Natural killer cell treated with Interleukin-12 subunit alpha and Interleukin-12 subunit beta and Interleukin-15 and Interleukin-18, amount 100 ng/mL, for 72 hours (primary cell): Measurements from ENCODE around the gene SETD1B. TPM values are rescaled to one million over a fixed set of nuclear protein-coding genes. Genes with fewer than 3 reads are reported as not detected.
A peak's percentile ranks its signal among the peaks of the same experiment; 100 is the strongest.

Experiments used
- ATAC-seq, 2 donors: fragments of 150-1000 bp; cut with Tn5 transposase in 1 of 2; sonication (Bioruptor Pico), chemical (Tn5 transposase) in 1 of 2; 2 replicates each; pipeline ENCODE4 v1.10.0; 2021
- DNase-seq: peaks from one replicate; pipeline ENCODE4 v3.0.0; 2022; ENCODE audit warnings: low spot score
- H3K27ac Mint-ChIP-seq, 2 donors: 1 replicate in 1 of 2; 2 replicates in 1 of 2; pipeline ENCODE4 v1.8.0; 2022; ENCODE audit warnings: mixed read lengths in 2 of 2, mild to moderate bottlenecking in 1 of 2, moderate library complexity in 1 of 2
- H3K27me3 Mint-ChIP-seq, 2 donors: 1 replicate in 1 of 2; 2 replicates in 1 of 2; pipeline ENCODE4 v1.8.0; 2022; ENCODE audit warnings: mixed read lengths in 2 of 2
- H3K36me3 Mint-ChIP-seq: one replicate; pipeline ENCODE4 v1.8.0; 2022; ENCODE audit warnings: mixed read lengths
- H3K4me1 Mint-ChIP-seq, 2 donors: 1 replicate in 1 of 2; 2 replicates in 1 of 2; pipeline ENCODE4 v1.8.0; 2022; ENCODE audit warnings: low read depth in 2 of 2, mixed read lengths in 2 of 2, mild to moderate bottlenecking in 1 of 2
- H3K4me3 Mint-ChIP-seq: one replicate; pipeline ENCODE4 v1.8.0; 2022; ENCODE audit warnings: mixed read lengths
- H3K9me3 Mint-ChIP-seq: 2 replicates; pipeline ENCODE4 v1.8.0; 2022; ENCODE audit warnings: mixed read lengths
- total RNA-seq, 2 donors: library from RNA; stranded (reverse); gene quantifications; one replicate each; pipeline ENCODE4 v1.2.3, GENCODE V29; 2022

Gene SETD1B
- total RNA-seq, 2 donors from 2014 or later: 27.1 to 40.8 TPM

DNA sequence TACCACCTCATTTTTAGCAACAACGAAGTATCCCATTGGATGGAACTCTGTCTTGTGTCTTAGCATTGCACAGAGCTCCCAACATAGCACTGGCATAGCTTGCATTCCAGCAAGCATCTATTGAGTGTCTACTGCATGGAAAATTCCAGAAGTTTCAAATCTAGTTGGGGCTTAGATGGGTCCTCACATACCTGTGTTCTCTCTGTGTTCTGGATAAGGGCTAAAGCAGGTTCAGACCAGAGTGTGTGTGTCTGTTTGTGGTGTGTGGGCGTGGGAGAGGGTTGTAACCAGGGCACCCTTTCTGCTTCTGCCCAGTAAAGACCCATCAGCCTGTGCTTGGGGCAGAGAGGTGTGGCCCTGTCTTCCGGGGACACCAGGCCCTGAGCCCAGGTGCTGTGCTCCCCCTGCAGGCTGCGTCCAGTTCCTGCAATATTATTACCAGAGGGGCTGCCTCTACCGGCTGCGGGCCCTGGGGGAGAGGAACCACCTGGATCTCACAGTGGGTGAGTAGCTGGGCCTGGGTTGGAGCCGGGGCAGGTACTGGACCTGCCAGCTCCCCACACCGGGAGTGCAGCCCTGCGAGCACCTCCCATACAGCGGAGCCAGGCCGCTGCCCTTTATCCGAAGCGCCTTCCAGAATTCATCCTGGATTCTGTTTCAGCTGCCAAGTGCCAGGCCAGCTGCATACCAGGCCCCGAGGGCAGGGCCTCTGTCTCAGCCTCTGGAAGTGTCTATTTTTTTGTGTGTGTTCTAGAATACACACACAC lies 30.6 kb upstream of the SETD1B start:
- H3K36me3 Mint-ChIP-seq: no peaks in the 10 kb centered on the region
- no peak overlapping the region for H3K4me3 Mint-ChIP-seq
- peaks cover 0 to 4% of the 10 kb centered on the region in 2 donors for H3K4me1 Mint-ChIP-seq
- DNase-seq (peak; percentile 79), ATAC-seq (peak; percentile 87 to 88)
- H3K27me3 Mint-ChIP-seq: no peaks in the 10 kb centered on the region
- H3K9me3 Mint-ChIP-seq: no peaks in the 10 kb centered on the region
- peak overlapping the region in 1 of 2 donors; percentile 48 for H3K27ac Mint-ChIP-seq

DNA sequence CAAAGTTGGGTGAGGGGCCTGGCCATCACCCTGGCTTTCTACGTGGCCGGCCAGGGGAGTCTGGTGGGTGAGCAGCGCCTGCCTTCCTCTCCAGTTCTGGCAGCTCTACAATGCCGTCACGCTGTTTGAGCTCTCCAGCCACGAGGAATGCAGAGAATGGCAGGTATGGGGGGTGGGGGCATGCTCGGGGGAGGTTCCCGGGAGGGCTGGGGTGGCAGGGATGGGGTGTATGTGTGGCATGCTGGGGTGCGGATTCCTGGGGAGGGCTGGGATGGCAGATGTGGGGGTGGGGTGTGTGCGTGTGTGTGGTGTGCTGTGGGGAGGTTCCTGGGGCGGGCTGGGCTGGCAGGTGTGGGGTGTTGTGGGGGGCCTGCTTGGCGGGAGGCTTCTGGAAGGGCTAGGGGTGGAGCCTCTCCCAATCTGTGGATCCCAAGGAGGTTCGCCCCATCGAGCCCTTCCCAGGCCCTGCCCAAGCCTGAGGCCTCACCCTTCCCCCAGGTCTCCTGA lies 28.8 kb upstream of the SETD1B start:
- peaks cover 0 to 4% of the 10 kb centered on the region in 2 donors for H3K4me1 Mint-ChIP-seq
- H3K9me3 Mint-ChIP-seq: no peaks in the 10 kb centered on the region
- DNase-seq (no peak), ATAC-seq (no peak)
- no peak overlapping the region for H3K4me3 Mint-ChIP-seq
- no peaks in the 10 kb centered on the region for H3K36me3 Mint-ChIP-seq
- H3K27me3 Mint-ChIP-seq: no peaks in the 10 kb centered on the region
- no peak overlapping the region for H3K27ac Mint-ChIP-seq

DNA sequence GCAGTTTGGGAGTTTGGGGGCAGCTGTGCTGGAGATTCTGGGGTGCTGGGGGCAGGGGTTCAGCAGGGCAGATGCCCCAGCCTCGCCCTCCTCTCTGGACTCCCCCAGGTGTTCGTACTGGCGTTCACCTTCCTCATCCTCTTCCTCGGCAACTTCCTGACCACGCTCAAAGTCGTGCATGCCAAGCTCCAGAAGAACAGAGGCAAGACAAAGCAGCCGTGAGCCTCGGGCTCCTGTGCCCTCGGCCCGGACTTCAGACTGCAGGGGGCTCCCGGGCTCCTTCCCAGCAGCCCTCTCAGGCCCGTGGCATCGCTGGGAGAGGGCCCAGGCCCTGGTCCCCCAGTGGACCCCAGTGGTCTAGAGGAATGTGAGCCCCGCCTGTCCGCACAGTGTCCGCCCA lies 28.3 kb upstream of the SETD1B start:
- Mint-ChIP-seq H3K9me3 (no peaks in the 10 kb centered on the region), H3K27me3 (no peaks in the 10 kb centered on the region), H3K27ac (no peak overlapping the region), H3K4me3 (no peak overlapping the region), H3K36me3 (no peaks in the 10 kb centered on the region), H3K4me1 (peaks cover 0 to 4% of the 10 kb centered on the region in 2 donors)
- ATAC-seq (no peak), DNase-seq (no peak)

DNA sequence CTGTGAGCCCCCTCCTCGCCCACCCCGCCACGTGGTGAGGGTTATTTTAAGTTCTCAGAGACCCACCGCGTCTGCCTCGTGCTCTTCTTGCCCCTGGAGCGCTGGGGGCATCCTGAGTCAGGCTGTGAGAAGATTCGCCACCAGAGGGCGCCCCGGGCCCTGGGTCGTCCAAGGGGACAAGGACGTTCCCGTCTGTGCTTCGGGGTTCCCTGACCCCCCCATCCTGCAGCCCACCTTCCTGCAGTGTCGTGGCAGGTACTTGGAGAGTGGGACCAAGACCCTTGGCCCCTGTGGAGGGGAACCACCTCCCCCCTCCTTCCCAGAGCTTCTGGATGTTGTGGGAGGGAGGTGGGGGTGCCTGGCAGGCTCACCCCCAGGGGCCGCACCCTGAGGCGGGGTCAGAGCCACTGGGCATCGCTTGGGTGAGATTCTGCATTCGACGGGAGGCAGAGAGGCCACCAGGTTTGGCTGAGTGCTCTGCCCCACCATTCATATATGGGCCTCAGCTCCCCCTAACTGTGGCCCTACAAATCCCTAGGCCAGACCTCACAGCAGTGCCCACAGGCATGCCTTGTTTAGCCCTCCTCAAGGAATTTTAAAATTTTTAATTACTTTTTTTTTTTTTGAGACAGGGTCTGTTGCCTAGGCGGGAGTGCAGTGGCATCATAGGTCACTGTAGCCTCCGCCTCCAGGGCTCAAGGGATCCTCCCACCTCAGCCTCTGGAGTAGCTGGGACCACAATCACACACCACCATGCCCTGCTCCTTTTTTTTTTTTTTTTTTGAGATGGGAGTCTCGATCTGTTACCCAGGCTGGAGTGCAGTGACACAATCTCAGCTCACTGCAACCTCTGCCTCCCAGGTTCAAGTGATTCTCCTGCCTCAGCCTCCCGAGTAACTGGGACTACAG lies 27.4 kb upstream of the SETD1B start:
- DNase-seq (peak; percentile 87), ATAC-seq (peak; percentile 79 to 81)
- no peaks in the 10 kb centered on the region for H3K27me3 Mint-ChIP-seq
- H3K27ac Mint-ChIP-seq: peak overlapping the region in 1 of 2 donors; percentile 75
- peaks cover 0 to 5% of the 10 kb centered on the region in 2 donors for H3K4me1 Mint-ChIP-seq
- no peaks in the 10 kb centered on the region for H3K9me3 Mint-ChIP-seq
- no peaks in the 10 kb centered on the region for H3K36me3 Mint-ChIP-seq
- H3K4me3 Mint-ChIP-seq: no peak overlapping the region

DNA sequence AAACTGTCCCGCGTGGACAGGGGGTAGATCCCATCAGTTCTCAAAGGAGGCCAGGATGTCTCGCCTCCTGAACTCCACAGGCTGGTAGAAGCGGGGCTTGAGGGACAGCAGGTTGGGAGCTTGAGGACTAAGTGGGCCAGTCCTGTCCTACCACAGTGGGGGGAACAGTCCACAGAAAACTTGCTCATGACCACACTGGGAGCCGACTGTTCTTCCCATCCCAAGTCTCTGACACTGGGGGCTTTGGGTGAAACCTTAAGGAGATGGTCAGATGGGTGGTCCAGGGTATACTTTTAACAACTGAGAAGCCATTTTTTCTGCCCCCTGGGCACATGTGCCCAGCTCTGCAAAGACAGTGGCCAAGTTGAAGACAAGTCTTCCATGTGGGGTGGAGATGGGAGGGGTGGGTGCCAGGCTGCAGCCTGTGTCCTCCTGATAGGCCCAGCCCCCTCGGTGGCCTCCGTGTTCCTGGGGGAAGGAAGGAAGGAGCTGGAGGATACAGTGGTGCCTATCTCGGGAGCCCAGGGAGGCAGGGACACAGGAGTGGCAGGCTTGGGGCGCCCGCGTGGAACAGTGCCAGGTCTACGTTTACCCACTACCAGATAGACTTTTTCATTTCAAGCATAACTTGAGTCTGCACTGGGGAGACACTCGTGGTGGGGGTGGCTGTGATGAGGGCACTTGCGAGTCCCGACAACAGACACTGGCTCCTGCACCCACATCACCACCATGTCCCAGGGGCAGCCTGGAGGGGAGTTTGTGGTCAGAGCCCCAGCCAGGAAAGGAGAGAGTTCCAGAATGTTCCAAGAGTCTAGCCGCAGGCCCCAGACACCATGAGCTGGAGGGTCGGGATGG lies 25.0 kb upstream of the SETD1B start:
- Mint-ChIP-seq H3K36me3 (peaks cover 2% of the 10 kb centered on the region), H3K9me3 (no peaks in the 10 kb centered on the region), H3K4me3 (no peak overlapping the region), H3K4me1 (peaks cover 19 to 20% of the 10 kb centered on the region in 2 donors), H3K27me3 (no peaks in the 10 kb centered on the region), H3K27ac (peak overlapping the region; percentile 68 to 95)
- no peak for DNase-seq
- ATAC-seq: no peak

DNA sequence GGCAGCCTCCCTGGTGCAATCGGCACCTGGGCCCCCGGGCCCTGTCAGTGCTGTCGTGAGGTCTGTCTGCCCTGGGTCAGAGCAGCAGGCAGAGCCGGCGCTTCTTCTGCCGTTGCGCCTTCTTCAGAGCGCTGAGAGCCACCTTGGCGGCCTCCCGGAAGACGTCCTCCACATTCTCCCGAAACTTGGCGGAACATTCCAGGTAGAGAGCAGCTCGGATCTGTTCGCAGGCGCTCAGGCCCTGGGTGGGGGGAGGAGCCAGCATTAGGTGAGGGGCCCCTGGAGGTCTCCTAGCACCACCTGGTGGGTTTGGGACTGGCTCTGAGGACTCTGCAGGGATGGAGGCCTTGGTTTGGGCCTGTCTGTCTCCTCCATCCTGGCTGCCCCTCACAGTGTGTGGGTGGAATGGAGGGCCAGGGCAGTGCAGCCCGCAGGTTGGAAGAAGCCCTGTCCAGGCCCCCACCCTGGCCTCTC lies 24.4 kb upstream of the SETD1B start:
- ATAC-seq (no peak), DNase-seq (no peak)
- Mint-ChIP-seq H3K27ac (peak overlapping the region; percentile 68 to 95), H3K27me3 (no peaks in the 10 kb centered on the region), H3K36me3 (peaks cover 5% of the 10 kb centered on the region), H3K4me3 (no peak overlapping the region), H3K9me3 (no peaks in the 10 kb centered on the region), H3K4me1 (peaks cover 25 to 27% of the 10 kb centered on the region in 2 donors)

DNA sequence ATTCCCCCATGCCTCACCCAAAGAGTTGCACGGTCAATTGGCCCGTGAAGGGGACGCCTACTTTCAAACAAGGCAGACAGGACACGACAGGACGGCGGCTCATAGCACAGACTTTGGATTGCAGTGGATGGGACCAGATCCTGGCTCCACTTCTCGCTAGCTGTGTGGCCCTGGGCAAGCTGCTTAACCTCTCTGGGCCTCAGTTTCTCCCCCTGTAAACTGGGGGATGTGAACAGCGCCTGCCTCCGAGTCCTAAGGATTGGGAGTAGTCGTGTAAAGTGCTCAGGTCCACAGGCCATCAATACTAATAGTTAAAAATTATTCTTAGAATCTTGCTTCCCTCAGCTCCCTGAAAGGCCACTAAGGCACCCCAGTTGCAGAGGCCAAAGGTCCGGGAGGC lies 23.4 kb upstream of the SETD1B start:
- ATAC-seq (no peak), DNase-seq (no peak)
- Mint-ChIP-seq H3K27ac (peak overlapping the region; percentile 95 to 97), H3K27me3 (no peaks in the 10 kb centered on the region), H3K4me1 (peaks cover 31 to 34% of the 10 kb centered on the region in 2 donors), H3K4me3 (no peak overlapping the region), H3K36me3 (peaks cover 5% of the 10 kb centered on the region), H3K9me3 (no peaks in the 10 kb centered on the region)

DNA sequence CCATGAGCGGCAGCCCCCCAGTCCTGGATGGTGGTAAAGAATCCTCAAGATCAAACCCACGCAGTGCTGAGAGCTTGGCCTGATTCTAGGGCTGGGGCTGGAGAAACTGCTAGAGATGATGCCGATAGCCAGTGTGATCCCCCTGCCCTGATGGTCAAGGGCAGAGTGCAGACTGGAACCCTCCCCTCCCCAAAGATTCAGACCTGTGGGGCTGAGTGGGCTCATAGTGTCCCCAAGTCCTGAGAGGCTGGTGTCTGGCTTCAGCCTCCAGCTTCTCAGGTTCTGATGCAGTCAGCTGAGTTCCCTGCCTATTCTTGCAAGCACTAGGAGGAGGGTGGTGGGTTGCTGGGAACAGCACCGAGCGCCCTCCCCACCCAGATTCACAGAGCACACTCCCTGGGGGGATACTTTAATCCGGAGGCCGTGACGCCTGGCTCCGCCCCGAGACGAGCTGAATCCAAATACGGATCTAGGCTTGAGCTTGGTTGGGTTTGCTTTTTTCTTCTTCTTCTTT lies 22.3 kb upstream of the SETD1B start:
- H3K4me1 Mint-ChIP-seq: peaks cover 39 to 42% of the 10 kb centered on the region in 2 donors
- ATAC-seq (peak; percentile 1 to 33), DNase-seq (no peak)
- no peaks in the 10 kb centered on the region for H3K9me3 Mint-ChIP-seq
- H3K27ac Mint-ChIP-seq: peak overlapping the region; percentile 95 to 97
- H3K4me3 Mint-ChIP-seq: peak overlapping the region; percentile 86
- peaks cover 5% of the 10 kb centered on the region for H3K36me3 Mint-ChIP-seq
- no peaks in the 10 kb centered on the region for H3K27me3 Mint-ChIP-seq

DNA sequence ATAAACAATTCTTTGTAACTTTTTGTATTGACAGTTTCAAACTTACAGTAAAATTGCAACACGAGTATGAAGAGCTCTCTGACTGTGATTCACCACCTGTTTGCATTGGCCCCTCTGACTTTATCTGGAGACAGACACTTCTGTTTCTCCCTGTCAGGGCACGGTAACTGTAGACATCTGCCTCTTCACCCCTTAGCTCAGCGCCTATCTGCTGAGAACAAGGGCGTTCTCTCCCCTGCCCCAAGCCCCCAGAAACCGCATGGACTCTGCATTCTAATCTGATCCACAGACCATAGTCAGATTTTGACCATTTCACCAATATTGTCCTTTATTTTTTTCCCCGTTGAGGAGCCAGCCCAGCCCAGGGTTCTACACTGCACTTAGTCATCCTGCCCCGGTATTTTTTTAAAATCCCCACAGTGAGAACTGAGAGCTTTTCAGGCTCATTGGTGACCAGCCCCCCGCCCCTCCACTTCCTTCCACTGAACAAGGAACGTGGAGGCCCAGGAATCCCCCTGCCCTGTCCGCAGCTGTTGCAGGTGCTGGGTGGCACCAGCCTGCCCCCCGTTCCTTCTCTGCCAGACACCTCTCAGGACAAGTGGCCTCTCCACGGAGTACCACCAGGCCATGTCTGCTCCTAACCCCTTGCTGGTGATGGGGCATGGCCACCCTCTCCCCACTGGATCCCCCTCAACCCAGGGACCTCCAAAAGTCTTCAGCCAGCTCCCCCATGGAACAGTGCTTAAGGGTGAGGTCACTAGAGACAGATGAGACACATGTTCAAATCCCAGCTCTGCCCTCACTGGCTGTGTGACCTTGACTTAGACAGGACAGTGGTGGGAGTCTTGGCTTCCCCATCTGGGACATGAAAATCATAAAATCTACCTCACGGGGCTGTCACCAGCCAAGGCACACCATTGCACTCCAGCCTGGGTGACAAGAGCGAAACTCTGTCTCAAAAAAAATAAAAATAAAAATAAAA lies 21.5 kb upstream of the SETD1B start:
- DNase-seq (peak; percentile 90), ATAC-seq (peak; percentile 88 to 89)
- Mint-ChIP-seq H3K4me3 (peak overlapping the region; percentile 86), H3K9me3 (no peaks in the 10 kb centered on the region), H3K27me3 (no peaks in the 10 kb centered on the region), H3K4me1 (peaks cover 47 to 49% of the 10 kb centered on the region in 2 donors), H3K27ac (peak overlapping the region; percentile 95 to 97), H3K36me3 (peaks cover 5% of the 10 kb centered on the region)

DNA sequence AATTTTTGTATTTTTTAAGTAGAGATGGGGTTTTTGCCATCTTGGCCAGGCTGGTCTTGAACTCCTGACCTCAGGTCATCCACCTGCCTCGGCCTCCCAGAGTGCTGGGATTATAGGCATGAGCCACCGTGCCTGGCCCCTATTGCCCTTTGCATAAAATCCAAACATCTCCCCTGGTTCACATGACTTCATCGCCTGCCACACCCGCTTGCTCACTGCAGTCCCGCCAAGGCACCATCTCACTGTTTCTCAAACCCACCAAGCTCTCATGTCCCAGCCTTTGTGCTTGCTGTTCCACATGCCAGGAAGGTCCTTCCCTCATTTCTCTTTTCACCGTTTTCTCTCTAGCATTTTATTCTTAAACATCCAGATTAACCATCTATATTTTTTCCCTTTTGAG lies 20.0 kb upstream of the SETD1B start:
- Mint-ChIP-seq H3K27ac (peak overlapping the region; percentile 95 to 97), H3K36me3 (peaks cover 5% of the 10 kb centered on the region), H3K4me3 (peak overlapping the region; percentile 70), H3K27me3 (no peaks in the 10 kb centered on the region), H3K9me3 (no peaks in the 10 kb centered on the region), H3K4me1 (peaks cover 57% of the 10 kb centered on the region in 2 donors)
- ATAC-seq: no peak
- no peak for DNase-seq

DNA sequence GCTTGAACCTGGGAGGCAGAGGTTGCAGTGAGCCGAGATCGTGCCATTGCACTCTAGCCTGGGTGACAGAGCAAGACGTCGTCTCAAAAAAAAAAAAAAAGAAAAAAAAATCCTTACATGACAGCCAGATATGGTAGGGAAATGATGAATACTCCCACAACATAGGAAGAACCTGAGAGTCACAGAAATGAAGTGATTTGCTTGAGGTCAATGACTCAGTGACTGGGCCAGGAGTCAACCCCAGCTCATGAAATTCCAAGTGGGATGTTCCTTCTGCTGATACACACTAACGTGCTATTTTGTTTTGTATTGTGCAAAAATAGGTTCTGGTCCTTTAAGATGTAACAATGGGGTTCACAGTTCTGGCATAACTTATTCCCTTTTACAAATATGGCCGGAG lies 19.3 kb upstream of the SETD1B start:
- H3K4me1 Mint-ChIP-seq: peaks cover 64% of the 10 kb centered on the region in 2 donors
- no peak for ATAC-seq
- no peak for DNase-seq
- peak overlapping the region; percentile 66 for H3K4me3 Mint-ChIP-seq
- H3K36me3 Mint-ChIP-seq: peaks cover 5% of the 10 kb centered on the region
- H3K9me3 Mint-ChIP-seq: no peaks in the 10 kb centered on the region
- peak overlapping the region; percentile 95 to 97 for H3K27ac Mint-ChIP-seq
- no peaks in the 10 kb centered on the region for H3K27me3 Mint-ChIP-seq

DNA sequence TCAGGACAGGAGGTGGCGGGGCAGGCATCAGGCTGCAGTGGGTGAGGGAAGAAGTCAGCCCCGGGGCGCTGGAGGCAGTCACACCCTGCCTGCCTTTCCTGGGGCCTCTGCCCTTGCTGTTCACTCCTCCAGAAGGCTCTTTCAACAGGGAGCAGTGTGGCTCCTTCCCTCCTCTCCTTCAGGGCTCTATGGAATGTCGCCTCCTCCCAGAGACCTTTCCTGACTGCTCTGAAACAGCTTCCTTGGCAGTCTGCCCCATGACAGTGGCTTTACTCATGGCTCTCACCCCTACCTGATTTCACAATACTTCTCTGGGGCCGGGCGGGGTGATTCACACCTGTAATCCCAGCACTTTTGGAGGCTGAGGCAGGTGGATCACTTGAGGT lies 17.4 kb upstream of the SETD1B start:
- Mint-ChIP-seq H3K4me3 (peak overlapping the region; percentile 70), H3K36me3 (peaks cover 5% of the 10 kb centered on the region), H3K4me1 (peaks cover 81% of the 10 kb centered on the region in 2 donors), H3K27ac (peak overlapping the region; percentile 95 to 99), H3K9me3 (no peaks in the 10 kb centered on the region), H3K27me3 (no peaks in the 10 kb centered on the region)
- ATAC-seq: no peak
- no peak for DNase-seq
